Transverse colon (tissue), 4 donors: ENCODE data around the gene BCL6. TPM values are rescaled to one million over a fixed set of nuclear protein-coding genes. Genes with fewer than 3 reads are reported as not detected.

Experiments
- DNase-seq: peaks from one replicate; pipeline ENCODE4 v3.0.0-alpha.2; 2019
- H3K27ac ChIP-seq, 4 donors: fragments of 200-600 bp; sonication (generic); 2 replicates each; pipeline ENCODE4 v1.5.1; 2016 to 2018; ENCODE audit warnings: inconsistent platforms in 4 of 4
- H3K27me3 ChIP-seq: fragments of 200-600 bp; sonication (generic); 2 replicates; pipeline ENCODE4 v1.5.1; 2017; ENCODE audit warnings: inconsistent platforms
- H3K36me3 ChIP-seq, 4 donors: fragments of 200-600 bp; sonication (generic); 2 replicates each; pipeline ENCODE4 v1.5.1; 2017 to 2019; ENCODE audit warnings: inconsistent platforms in 4 of 4
- H3K4me1 ChIP-seq, 4 donors: fragments of 200-600 bp; sonication (generic); 2 replicates each; pipeline ENCODE4 v1.5.1; 2017 to 2020; ENCODE audit warnings: inconsistent platforms in 4 of 4
- H3K4me3 ChIP-seq, 4 donors: fragments of 200-600 bp; sonication (generic); 1 replicate in 1 of 4; 2 replicates in 3 of 4; pipeline versions ENCODE4 v1.5.1 to v1.6.1; 2017 to 2019; ENCODE audit warnings: inconsistent platforms in 4 of 4
- H3K9me3 ChIP-seq, 2 donors: fragments of 200-600 bp; sonication (generic); 2 replicates each; pipeline ENCODE4 v1.5.1; 2017 to 2019; ENCODE audit warnings: inconsistent platforms in 2 of 2
- CTCF ChIP-seq, 5 experiments: fragments of 200-600 bp in 3 of 5; fragments of 450-650 bp in 2 of 5; sonication (generic) in 3 of 5; IDR thresholded peaks; 1 replicate in 2 of 5; 2 replicates in 3 of 5; pipeline ENCODE4 v1.5.1; 2016 to 2017; ENCODE audit warnings: antibody characterized with exemption in 5 of 5, inconsistent platforms in 3 of 5, mild to moderate bottlenecking in 2 of 5, moderate library complexity in 1 of 5
- EP300 ChIP-seq: sonication (generic); formaldehyde crosslinking; IDR thresholded peaks from one replicate; pipeline ENCODE4 v1.6.1; 2017; ENCODE audit warnings: antibody characterized with exemption, low read depth
- POLR2A ChIP-seq: fragments of 450-650 bp; IDR thresholded peaks from one replicate; pipeline ENCODE4 v1.6.1; 2016; ENCODE audit warnings: antibody characterized with exemption, mild to moderate bottlenecking, moderate library complexity
- POLR2AphosphoS5 ChIP-seq, 3 donors: sonication (generic); formaldehyde crosslinking; IDR thresholded peaks; one replicate each; pipeline ENCODE4 v1.6.1; 2016; ENCODE audit warnings: antibody characterized with exemption in 3 of 3
- WGBS, 2 donors: methylation state at CpG; one replicate each; pipeline ENCODE4 v1.1.5; 2018; ENCODE audit warnings: low coverage in 1 of 2; 5-methylcytosine and 5-hydroxymethylcytosine counted together
- in situ Hi-C, 4 donors: fragments of 200-750 bp; cut with MboI; loops; one replicate each; pipeline versions ENCODE4 v1.15.0 to v1.15.1; 2017; ENCODE audit warnings: low sequenced_read_pairs in 3 of 4, low pct_ligation_motif_present in 1 of 4, low pct_unique_long_range_greater_than_20kb in 1 of 4
- intact Hi-C: fragments of 100-400 bp; cut with DNase I; formaldehyde crosslinking; loops from one replicate; pipeline ENCODE4 v1.15.1; 2023; ENCODE audit warnings: low total_unique reads
- total RNA-seq, 4 donors: library from RNA; depleted of rRNA; stranded (reverse); fragments of >200 nt; gene quantifications; one replicate each; pipeline ENCODE4 v1.1.0, GENCODE V29; 2016

The BCL6 gene
- total RNA-seq, 4 donors from 2014 or later = 18.7 to 65.5 (median 32.5) TPM

DNA sequence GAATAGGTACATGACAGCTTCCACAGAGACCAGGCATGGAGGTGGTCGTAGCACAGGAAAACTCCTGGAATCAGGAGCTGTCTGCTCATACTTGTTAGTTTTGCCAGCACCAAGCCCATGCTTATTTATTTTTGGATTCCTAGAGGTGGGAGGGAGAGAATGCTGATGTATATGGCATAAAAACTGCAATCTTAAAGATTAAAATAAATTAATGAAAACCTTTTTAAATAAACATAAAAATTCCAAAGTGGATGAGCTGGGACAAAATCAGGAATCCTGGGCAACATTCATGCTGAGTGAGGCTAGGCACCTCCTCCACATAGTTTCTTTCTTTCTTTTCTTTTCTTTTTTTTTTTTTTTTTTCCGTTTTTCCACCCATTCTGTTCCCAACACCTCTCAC is 14.3 kb upstream of the BCL6 start:
- Histone ChIP-seq H3K27me3 (no peaks in the 10 kb centered on the region), H3K4me3 (no peak overlapping the region), H3K9me3 (no peaks in the 10 kb centered on the region), H3K27ac (no peak overlapping the region), H3K4me1 (no peaks in the 10 kb centered on the region), H3K36me3 (no peaks in the 10 kb centered on the region)
- WGBS, 2 donors = 87% methylated on average over 2 of the region's 2 CpGs; no CpG with 5 or more reads in 1 of the 2 donors
- in situ Hi-C loops = loop anchor here in 1 of 4 donors (25.0 kb wide), 1 partner anchor 278 kb away; no protein-coding TSS in a partner anchor
- TF ChIP-seq POLR2AphosphoS5 (IDR thresholded peaks at IDR 0.05) = no peak
- TF ChIP-seq POLR2A = no peak
- TF ChIP-seq EP300 = no peak
- no peak for TF ChIP-seq CTCF (IDR thresholded peaks at IDR 0.05)
- no peak for DNase-seq
- intact Hi-C loops = no loop called here

DNA sequence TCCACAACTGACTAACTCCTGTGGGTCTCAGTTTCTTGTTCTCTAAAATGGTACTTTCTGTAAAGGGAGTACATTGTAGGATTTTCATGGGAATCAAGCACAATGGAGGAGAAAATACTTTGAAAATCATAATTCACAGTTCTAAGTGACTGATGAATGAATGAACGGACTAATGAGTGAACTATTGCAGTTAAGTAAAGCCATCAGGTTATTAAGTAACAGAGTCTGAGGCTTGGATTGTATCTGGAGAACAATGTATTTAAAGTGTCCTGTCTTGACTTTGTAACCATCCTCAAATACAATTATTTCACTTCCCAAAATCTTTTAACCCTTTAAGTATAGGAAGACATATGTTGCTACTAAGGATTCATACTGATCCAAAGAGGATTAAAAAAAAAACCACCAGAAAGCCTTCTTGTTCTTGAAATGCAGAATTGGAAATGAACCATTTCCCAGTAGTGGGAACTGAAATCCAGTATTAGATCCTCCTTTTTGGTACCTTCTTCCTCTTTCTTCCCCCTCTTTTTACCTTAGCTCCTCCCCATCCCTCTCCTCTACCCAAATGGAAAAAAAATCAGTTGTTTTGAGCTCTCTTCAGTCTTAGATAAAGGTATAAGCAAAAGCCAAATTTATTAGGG is 13.2 kb upstream of the BCL6 start:
- H3K4me3 ChIP-seq = no peak overlapping the region
- in situ Hi-C loops (loop anchor here in 1 of 4 donors (25.0 kb wide), 1 partner anchor 279 kb away; no protein-coding TSS in a partner anchor), intact Hi-C loops (no loop called here)
- no peaks in the 10 kb centered on the region for H3K27me3 ChIP-seq
- no peaks in the 10 kb centered on the region for H3K9me3 ChIP-seq
- WGBS, 2 donors = 25 to 74% methylated on average over 1 of the region's 1 CpG
- H3K4me1 ChIP-seq = no peaks in the 10 kb centered on the region
- no peak for DNase-seq
- no peaks in the 10 kb centered on the region for H3K36me3 ChIP-seq
- TF ChIP-seq POLR2AphosphoS5 (IDR thresholded peaks at IDR 0.05) (no peak), EP300 (no peak), POLR2A (no peak), CTCF (IDR thresholded peaks at IDR 0.05) (no peak)
- H3K27ac ChIP-seq = no peak overlapping the region

DNA sequence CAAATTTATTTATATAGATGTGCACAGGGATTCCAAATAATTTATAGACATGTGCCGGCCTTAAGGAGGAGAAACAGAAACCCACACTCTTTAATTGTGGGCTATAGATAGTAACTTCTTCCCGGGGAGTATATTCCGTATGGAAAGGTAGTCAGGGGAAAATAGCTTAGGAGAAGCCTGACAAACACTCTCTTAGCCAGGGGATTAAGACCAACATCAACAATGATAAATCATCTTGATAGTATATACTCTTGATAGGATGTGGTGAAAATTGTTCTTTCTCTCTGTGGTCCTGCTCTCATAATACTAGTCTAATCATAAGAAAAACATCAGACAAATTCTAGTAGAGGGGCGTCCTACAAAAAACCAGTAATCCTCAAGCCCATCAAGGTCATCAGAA is 8.2 kb upstream of the BCL6 start:
- TF ChIP-seq POLR2AphosphoS5 (IDR thresholded peaks at IDR 0.05) = no peak
- TF ChIP-seq CTCF (IDR thresholded peaks at IDR 0.05) = no peak
- TF ChIP-seq EP300 = no peak
- no peak for TF ChIP-seq POLR2A
- in situ Hi-C loops (loop anchor here in 1 of 4 donors (25.0 kb wide), 1 partner anchor 284 kb away; no protein-coding TSS in a partner anchor), intact Hi-C loops (no loop called here)
- Histone ChIP-seq H3K36me3 (no peaks in the 10 kb centered on the region), H3K4me1 (peaks cover 5 to 25% (median 14%) of the 10 kb centered on the region in 4 donors), H3K27ac (no peak overlapping the region), H3K9me3 (no peaks in the 10 kb centered on the region), H3K27me3 (no peaks in the 10 kb centered on the region), H3K4me3 (no peak overlapping the region)
- no peak for DNase-seq
- WGBS, 2 donors = 80 to 88% methylated on average over 3 to 4 of the region's 4 CpGs

DNA sequence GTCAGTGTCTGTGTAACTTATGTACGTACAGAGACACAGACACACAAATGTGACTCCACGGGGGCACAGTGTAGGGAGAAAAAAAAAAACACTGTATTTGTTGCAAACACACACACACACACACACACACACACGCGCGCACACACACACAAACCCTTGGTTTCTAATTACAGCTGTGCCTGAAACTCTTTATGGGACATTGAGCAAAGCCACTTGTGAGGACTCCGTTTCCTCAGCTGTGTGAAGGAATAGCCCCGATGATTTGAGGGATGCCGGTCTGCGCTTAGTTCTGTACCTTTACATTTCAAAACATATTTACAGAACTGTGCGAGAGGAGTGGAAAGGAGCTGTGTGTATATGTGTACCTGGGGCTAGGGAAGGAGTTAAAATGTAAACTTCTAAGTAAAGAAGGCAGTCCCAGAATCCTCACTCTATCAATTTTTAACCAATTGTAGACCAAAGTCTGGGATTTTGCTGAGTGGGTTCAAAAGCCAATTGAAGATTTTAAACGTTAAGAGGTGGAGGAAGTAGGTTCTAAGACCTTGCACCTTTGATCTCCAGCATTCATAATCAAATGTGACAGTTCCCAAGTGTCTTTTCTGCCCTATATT is 5.3 kb upstream of the BCL6 start:
- no peaks in the 10 kb centered on the region for H3K9me3 ChIP-seq
- H3K27me3 ChIP-seq = no peaks in the 10 kb centered on the region
- peaks cover 5 to 51% (median 27%) of the 10 kb centered on the region in 4 donors for H3K4me1 ChIP-seq
- intact Hi-C loops (no loop called here), in situ Hi-C loops (loop anchor here in 1 of 4 donors (25.0 kb wide), 1 partner anchor 287 kb away; no protein-coding TSS in a partner anchor)
- TF ChIP-seq POLR2AphosphoS5 (IDR thresholded peaks at IDR 0.05) = no peak
- TF ChIP-seq EP300 = no peak
- no peak for TF ChIP-seq CTCF (IDR thresholded peaks at IDR 0.05)
- TF ChIP-seq POLR2A = no peak
- WGBS, 2 donors = 14 to 30% methylated on average over 4 to 11 of the region's 11 CpGs
- peak overlapping the region; percentile 74 to 99 (median 86) for H3K27ac ChIP-seq
- peak; percentile 33 for DNase-seq
- H3K4me3 ChIP-seq = peak overlapping the region in 3 of 4 donors; percentile 16 to 37 (median 22)
- no peaks in the 10 kb centered on the region for H3K36me3 ChIP-seq
